ENCODE results near the gene PDIA2. TPM values are rescaled to one million over a fixed set of nuclear protein-coding genes. Genes with fewer than 3 reads are reported as not detected.

Gene PDIA2
- total RNA-seq, 6 experiments from 2014 or later = not detected

GRCh38 chr16:243348-243747 lies 39.6 kb upstream of the PDIA2 start:
- H3K27me3 Mint-ChIP-seq (ENCODE audit: insufficient read depth) = no peaks in the 10 kb centered on the region
- peaks cover 9% of the 10 kb centered on the region for H3K4me1 Mint-ChIP-seq (ENCODE audit: low read depth)
- H3K36me3 Mint-ChIP-seq (ENCODE audit: low read depth) = no peaks in the 10 kb centered on the region
- TF ChIP-seq, protein P1, sequence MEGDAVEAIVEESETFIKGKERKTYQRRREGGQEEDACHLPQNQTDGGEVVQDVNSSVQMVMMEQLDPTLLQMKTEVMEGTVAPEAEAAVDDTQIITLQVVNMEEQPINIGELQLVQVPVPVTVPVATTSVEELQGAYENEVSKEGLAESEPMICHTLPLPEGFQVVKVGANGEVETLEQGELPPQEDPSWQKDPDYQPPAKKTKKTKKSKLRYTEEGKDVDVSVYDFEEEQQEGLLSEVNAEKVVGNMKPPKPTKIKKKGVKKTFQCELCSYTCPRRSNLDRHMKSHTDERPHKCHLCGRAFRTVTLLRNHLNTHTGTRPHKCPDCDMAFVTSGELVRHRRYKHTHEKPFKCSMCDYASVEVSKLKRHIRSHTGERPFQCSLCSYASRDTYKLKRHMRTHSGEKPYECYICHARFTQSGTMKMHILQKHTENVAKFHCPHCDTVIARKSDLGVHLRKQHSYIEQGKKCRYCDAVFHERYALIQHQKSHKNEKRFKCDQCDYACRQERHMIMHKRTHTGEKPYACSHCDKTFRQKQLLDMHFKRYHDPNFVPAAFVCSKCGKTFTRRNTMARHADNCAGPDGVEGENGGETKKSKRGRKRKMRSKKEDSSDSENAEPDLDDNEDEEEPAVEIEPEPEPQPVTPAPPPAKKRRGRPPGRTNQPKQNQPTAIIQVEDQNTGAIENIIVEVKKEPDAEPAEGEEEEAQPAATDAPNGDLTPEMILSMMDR (IDR thresholded peaks at IDR 0.05) = no peak
- H3K9me3 Mint-ChIP-seq = no peaks in the 10 kb centered on the region
- no peak overlapping the region for H3K4me3 Mint-ChIP-seq
- no peak for DNase-seq
- no peak overlapping the region for H3K27ac Mint-ChIP-seq

DNA sequence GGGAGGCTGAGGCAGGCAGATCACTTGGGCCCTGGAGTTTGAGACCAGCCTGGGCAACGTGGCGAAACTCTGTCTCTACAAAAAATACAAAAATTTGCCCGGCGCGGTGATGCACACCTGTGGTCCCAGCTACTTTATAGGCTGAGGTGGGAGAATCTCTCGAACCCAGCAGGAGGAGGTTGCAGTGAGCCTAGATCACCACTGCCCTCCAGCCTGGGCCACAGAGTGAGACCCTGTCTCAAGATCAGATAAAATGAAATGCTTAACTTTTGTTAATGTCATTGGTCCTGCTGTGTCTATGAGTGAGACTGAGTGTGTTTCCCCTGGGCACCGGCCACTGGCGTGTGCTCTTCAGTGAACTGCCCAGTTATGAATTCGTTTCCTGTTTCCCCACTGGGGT lies 37.9 kb upstream of the PDIA2 start:
- DNase-seq = no peak
- Mint-ChIP-seq H3K36me3 (ENCODE audit: low read depth) (0 out of 2 replicates have a peak, but pooled peaks cover under 1% of the 10 kb centered on the region), H3K27ac (no peak overlapping the region), H3K4me3 (no peak overlapping the region), H3K4me1 (ENCODE audit: low read depth) (peaks cover 3% of the 10 kb centered on the region), H3K9me3 (no peaks in the 10 kb centered on the region), H3K27me3 (ENCODE audit: insufficient read depth) (no peaks in the 10 kb centered on the region)
- TF ChIP-seq, protein P1 (IDR thresholded peaks at IDR 0.05) = no peak

DNA sequence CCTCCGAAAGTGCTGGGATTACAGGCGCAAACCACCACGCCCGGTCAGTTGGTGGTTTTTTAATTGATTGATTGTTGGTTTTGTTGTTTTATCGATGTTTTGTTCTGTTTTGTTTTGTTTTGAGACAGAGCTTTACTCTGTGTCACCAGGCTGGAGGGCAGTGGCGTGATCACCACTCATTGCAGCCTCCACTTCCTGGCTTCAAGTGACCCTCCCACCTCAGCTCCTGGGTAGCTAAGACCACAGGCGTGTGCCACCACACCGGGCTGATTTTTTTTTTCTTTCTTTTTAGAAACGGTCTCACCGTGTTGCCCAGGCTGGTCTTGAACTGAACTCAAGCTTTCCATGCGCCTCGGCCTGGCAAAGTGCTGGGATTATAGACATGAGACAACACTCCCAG lies 35.9 kb upstream of the PDIA2 start:
- H3K36me3 Mint-ChIP-seq (ENCODE audit: low read depth) = 0 out of 2 replicates have a peak, but pooled peaks cover 6% of the 10 kb centered on the region
- H3K27ac Mint-ChIP-seq = no peak overlapping the region
- peaks cover 3% of the 10 kb centered on the region for H3K27me3 Mint-ChIP-seq (ENCODE audit: insufficient read depth)
- DNase-seq = no peak
- TF ChIP-seq, protein P1 (IDR thresholded peaks at IDR 0.05) = no peak
- H3K4me1 Mint-ChIP-seq (ENCODE audit: low read depth) = 0 out of 2 replicates have a peak, but pooled peaks cover 6% of the 10 kb centered on the region
- H3K4me3 Mint-ChIP-seq = no peak overlapping the region
- no peaks in the 10 kb centered on the region for H3K9me3 Mint-ChIP-seq

- Mint-ChIP-seq H3K4me1 (ENCODE audit: low read depth) (0 out of 2 replicates have a peak, but pooled peaks cover 6% of the 10 kb centered on the region), H3K36me3 (ENCODE audit: low read depth) (0 out of 2 replicates have a peak, but pooled peaks cover 6% of the 10 kb centered on the region), H3K4me3 (no peak overlapping the region), H3K27ac (no peak overlapping the region), H3K9me3 (no peaks in the 10 kb centered on the region), H3K27me3 (ENCODE audit: insufficient read depth) (peaks cover 3% of the 10 kb centered on the region)
- TF ChIP-seq, protein P1 (IDR thresholded peaks at IDR 0.05) = no peak
- DNase-seq = no peak
Measured at GRCh38 chr16:249431-249830, 33.5 kb upstream of the PDIA2 start.

- Mint-ChIP-seq H3K4me1 (ENCODE audit: low read depth) (0 out of 2 replicates have a peak, but pooled peaks cover 6% of the 10 kb centered on the region), H3K4me3 (no peak overlapping the region), H3K27ac (no peak overlapping the region), H3K36me3 (ENCODE audit: low read depth) (peaks cover 12% of the 10 kb centered on the region), H3K9me3 (no peaks in the 10 kb centered on the region), H3K27me3 (ENCODE audit: insufficient read depth) (peaks cover 3% of the 10 kb centered on the region)
- DNase-seq = no peak
- TF ChIP-seq, protein P1 (IDR thresholded peaks at IDR 0.05) = no peak
Measured at GRCh38 chr16:252366-253337, 30.3 kb upstream of the PDIA2 start.

Measured in HFFc6 (cell line).